A549 (cell line): ENCODE results near the gene PIM3.

Source experiments
- EP300 ChIP-seq, 2 experiments: fragments of >200 bp; sonication (Bioruptor Twin); formaldehyde crosslinking; IDR thresholded peaks; 2 replicates in 1 of 2; 3 replicates in 1 of 2; pipeline ENCODE4 v1.6.1; 2016 to 2017
- MAX ChIP-seq: IDR thresholded peaks from 2 replicates; pipeline ENCODE4 v1.6.1; 2012
- POLR2A ChIP-seq: IDR thresholded peaks from 2 replicates; pipeline ENCODE4 v1.6.1; 2012; ENCODE audit warnings: mild to moderate bottlenecking, low read length
- RAD21 ChIP-seq, 2 experiments: fragments of >200 bp in 1 of 2; sonication (Bioruptor Twin) in 1 of 2; formaldehyde crosslinking in 1 of 2; IDR thresholded peaks in 1 of 2; conservative IDR thresholded peaks in 1 of 2; 2 replicates in 1 of 2; 3 replicates in 1 of 2; pipeline ENCODE4 v1.6.1; 2012 to 2018; ENCODE audit warnings: inconsistent platforms in 1 of 2
- RFX5 ChIP-seq: fragments of 450-650 bp; IDR thresholded peaks from 2 replicates; pipeline ENCODE4 v1.7.1; 2014; ENCODE audit warnings: antibody characterized with exemption, mild to moderate bottlenecking, moderate library complexity
- USF2 ChIP-seq: fragments of 450-650 bp; IDR thresholded peaks from 2 replicates; pipeline ENCODE4 v1.6.1; 2014; ENCODE audit warnings: antibody characterized with exemption
- TF ChIP-seq, protein P1 (sequence below): fragments of >200 bp; sonication (Bioruptor Twin); formaldehyde crosslinking; IDR thresholded peaks from 3 replicates; pipeline ENCODE4 v1.5.1; 2016
- TF ChIP-seq, protein P2 (sequence below): fragments of 150-350 bp; IDR thresholded peaks from 2 replicates; pipeline ENCODE4 v1.6.1; 2014; ENCODE audit warnings: low read depth, mild to moderate bottlenecking, low read length

DNA sequence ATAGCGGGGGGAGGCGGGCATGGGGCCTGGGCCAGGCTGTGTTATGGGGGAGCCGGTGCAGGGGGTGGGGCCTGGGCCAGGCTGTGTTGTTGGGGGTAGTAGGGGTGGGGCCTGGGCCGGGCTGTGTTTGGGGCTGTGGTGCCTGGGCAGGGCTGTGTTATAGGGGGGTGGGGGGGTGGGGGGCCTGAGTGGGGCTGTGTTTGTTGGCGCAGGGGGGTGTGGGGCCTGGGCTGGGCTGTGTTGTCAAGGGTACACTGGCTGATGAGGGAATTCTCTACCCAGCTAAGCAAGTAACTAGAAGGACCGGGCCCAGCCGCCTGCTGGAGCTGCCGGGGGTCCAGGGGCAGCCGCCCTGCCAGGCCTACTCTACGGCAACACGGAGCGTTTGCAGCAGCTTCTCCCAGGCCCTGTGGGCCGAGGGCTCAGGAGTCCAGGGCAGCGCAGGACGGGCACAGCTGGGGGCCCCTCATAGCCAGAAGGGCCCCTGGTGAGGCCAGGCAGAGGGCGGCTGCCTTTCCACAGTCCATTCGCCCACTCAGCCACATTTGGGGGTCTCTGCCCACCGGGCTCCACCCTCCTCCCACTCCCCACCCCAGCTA is 10.1 kb upstream of the PIM3 start:
- TF ChIP-seq POLR2A, result no peak
- TF ChIP-seq, protein P1, sequence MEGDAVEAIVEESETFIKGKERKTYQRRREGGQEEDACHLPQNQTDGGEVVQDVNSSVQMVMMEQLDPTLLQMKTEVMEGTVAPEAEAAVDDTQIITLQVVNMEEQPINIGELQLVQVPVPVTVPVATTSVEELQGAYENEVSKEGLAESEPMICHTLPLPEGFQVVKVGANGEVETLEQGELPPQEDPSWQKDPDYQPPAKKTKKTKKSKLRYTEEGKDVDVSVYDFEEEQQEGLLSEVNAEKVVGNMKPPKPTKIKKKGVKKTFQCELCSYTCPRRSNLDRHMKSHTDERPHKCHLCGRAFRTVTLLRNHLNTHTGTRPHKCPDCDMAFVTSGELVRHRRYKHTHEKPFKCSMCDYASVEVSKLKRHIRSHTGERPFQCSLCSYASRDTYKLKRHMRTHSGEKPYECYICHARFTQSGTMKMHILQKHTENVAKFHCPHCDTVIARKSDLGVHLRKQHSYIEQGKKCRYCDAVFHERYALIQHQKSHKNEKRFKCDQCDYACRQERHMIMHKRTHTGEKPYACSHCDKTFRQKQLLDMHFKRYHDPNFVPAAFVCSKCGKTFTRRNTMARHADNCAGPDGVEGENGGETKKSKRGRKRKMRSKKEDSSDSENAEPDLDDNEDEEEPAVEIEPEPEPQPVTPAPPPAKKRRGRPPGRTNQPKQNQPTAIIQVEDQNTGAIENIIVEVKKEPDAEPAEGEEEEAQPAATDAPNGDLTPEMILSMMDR, result no peak
- TF ChIP-seq USF2, result no peak
- no peak for TF ChIP-seq RFX5
- TF ChIP-seq MAX, result no peak
- TF ChIP-seq, protein P2, sequence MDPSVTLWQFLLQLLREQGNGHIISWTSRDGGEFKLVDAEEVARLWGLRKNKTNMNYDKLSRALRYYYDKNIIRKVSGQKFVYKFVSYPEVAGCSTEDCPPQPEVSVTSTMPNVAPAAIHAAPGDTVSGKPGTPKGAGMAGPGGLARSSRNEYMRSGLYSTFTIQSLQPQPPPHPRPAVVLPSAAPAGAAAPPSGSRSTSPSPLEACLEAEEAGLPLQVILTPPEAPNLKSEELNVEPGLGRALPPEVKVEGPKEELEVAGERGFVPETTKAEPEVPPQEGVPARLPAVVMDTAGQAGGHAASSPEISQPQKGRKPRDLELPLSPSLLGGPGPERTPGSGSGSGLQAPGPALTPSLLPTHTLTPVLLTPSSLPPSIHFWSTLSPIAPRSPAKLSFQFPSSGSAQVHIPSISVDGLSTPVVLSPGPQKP, result no peak
- TF ChIP-seq RAD21 (conservative IDR thresholded peaks at IDR 0.05 in 1 of 2, IDR thresholded peaks at IDR 0.05 in 1 of 2), result no peak
- TF ChIP-seq EP300 (IDR thresholded peaks at IDR 0.05), result no peak
